Mesendoderm (in vitro differentiated cells): ENCODE data around the gene MEF2C.

Experiments
- DNase-seq: peaks from one replicate; pipeline ENCODE4 v3.0.0; 2013
- H2AK5ac ChIP-seq: 2 replicates; pipeline ENCODE4 v1.6.1; 2013; ENCODE audit warnings: low read length, inconsistent platforms
- H2BK120ac ChIP-seq: 2 replicates; pipeline ENCODE4 v1.6.1; 2013; ENCODE audit warnings: low read depth, mild to moderate bottlenecking, low read length, moderate library complexity, mixed read lengths
- H2BK15ac ChIP-seq: replicated peaks from 2 replicates; pipeline ENCODE4 v1.6.1; 2013; ENCODE audit warnings: low read depth, mild to moderate bottlenecking, moderate library complexity
- H2BK5ac ChIP-seq: 2 replicates; pipeline ENCODE4 v1.6.1; 2013; ENCODE audit warnings: low read length, inconsistent platforms
- H3K18ac ChIP-seq: 2 replicates; pipeline ENCODE4 v1.6.1; 2013; ENCODE audit warnings: mild to moderate bottlenecking, low read length, mixed read lengths
- H3K23ac ChIP-seq: one replicate; pipeline ENCODE4 v1.6.1; 2013; ENCODE audit warnings: low read length
- H3K27ac ChIP-seq: 2 replicates; pipeline ENCODE4 v1.5.1; 2013; ENCODE audit warnings: low read depth, mild to moderate bottlenecking, inconsistent platforms, low read length, moderate library complexity
- H3K27me3 ChIP-seq: 2 replicates; pipeline ENCODE4 v1.6.1; 2013; ENCODE audit warnings: low read length, control low read depth, mild to moderate bottlenecking, inconsistent platforms; ENCODE audit not compliant: insufficient read depth, poor library complexity
- H3K36me3 ChIP-seq: 2 replicates; pipeline ENCODE4 v1.6.1; 2013; ENCODE audit warnings: low read length, inconsistent platforms; ENCODE audit not compliant: control insufficient read depth, insufficient read depth
- H3K4ac ChIP-seq: one replicate; pipeline ENCODE4 v1.6.1; 2013; ENCODE audit warnings: low read depth, mild to moderate bottlenecking, low read length, moderate library complexity
- H3K4me1 ChIP-seq: 2 replicates; pipeline ENCODE4 v1.6.1; 2013; ENCODE audit warnings: low read depth, low read length, inconsistent platforms; ENCODE audit not compliant: control insufficient read depth
- H3K4me2 ChIP-seq: 2 replicates; pipeline ENCODE4 v1.6.1; 2013; ENCODE audit warnings: low read length
- H3K4me3 ChIP-seq: 2 replicates; pipeline ENCODE4 v1.5.1; 2013; ENCODE audit warnings: mild to moderate bottlenecking, low read length
- H3K56ac ChIP-seq: one replicate; pipeline ENCODE4 v1.6.1; 2013; ENCODE audit warnings: low read length
- H3K79me1 ChIP-seq: 2 replicates; pipeline ENCODE4 v1.6.1; 2013; ENCODE audit warnings: low read length, inconsistent platforms
- H3K79me2 ChIP-seq: 2 replicates; pipeline ENCODE4 v1.6.1; 2013; ENCODE audit warnings: mild to moderate bottlenecking, low read length; ENCODE audit not compliant: control insufficient read depth, insufficient read depth
- H3K9ac ChIP-seq: 2 replicates; pipeline ENCODE4 v1.6.1; 2013; ENCODE audit warnings: low read length, inconsistent platforms
- H4K5ac ChIP-seq: one replicate; pipeline ENCODE4 v1.6.1; 2013; ENCODE audit warnings: low read length
- H4K8ac ChIP-seq: one replicate; pipeline ENCODE4 v1.6.1; 2013; ENCODE audit warnings: low read depth, mild to moderate bottlenecking, control low read depth, low read length, moderate library complexity
- WGBS: extraction: QIAGEN DNeasy Blood & Tissue Kit; methylation state at CpG from one replicate; pipeline ENCODE4 v1.1.7; 2013; ENCODE audit warnings: low lambda C conversion rate, missing lambda C conversion rate; ENCODE audit not compliant: insufficient coverage; ENCODE audit errors: extremely low coverage; 5-methylcytosine and 5-hydroxymethylcytosine counted together

MEF2C gene

GRCh38 chr5:88888291-88888690 is 5.3 kb upstream of the MEF2C start:
- Histone ChIP-seq H3K4me3 (no peak overlapping the region), H3K79me1 (no peaks in the 10 kb centered on the region), H3K79me2 (no peaks in the 10 kb centered on the region), H4K8ac (no peak overlapping the region), H3K27me3 (no peaks in the 10 kb centered on the region), H2BK15ac (no peak overlapping the region), H3K27ac (no peak overlapping the region), H3K18ac (no peak overlapping the region), H3K4me1 (no peaks in the 10 kb centered on the region), H3K4ac (no peak overlapping the region), H2BK120ac (no peak overlapping the region), H2BK5ac (no peak overlapping the region), H3K23ac (no peak overlapping the region), H3K36me3 (no peaks in the 10 kb centered on the region), H2AK5ac (no peak overlapping the region), H3K56ac (no peak overlapping the region), H4K5ac (no peak overlapping the region), H3K4me2 (no peak overlapping the region), H3K9ac (no peak overlapping the region)
- no peak for DNase-seq

GRCh38 chr5:88887342-88887741 is 4.4 kb upstream of the MEF2C start:
- no peaks in the 10 kb centered on the region for H3K79me2 ChIP-seq
- H3K4me1 ChIP-seq = no peaks in the 10 kb centered on the region
- no CpG with 5 or more reads among the region's 2 CpGs for WGBS
- no peak overlapping the region for H3K4me3 ChIP-seq
- no peak overlapping the region for H3K4ac ChIP-seq
- no peak overlapping the region for H2BK15ac ChIP-seq
- H3K18ac ChIP-seq = no peak overlapping the region
- no peak overlapping the region for H3K9ac ChIP-seq
- H3K36me3 ChIP-seq = no peaks in the 10 kb centered on the region
- H2BK5ac ChIP-seq = no peak overlapping the region
- H3K79me1 ChIP-seq = no peaks in the 10 kb centered on the region
- H2BK120ac ChIP-seq = no peak overlapping the region
- no peak overlapping the region for H3K4me2 ChIP-seq
- no peak for DNase-seq
- no peak overlapping the region for H3K23ac ChIP-seq
- no peak overlapping the region for H2AK5ac ChIP-seq
- no peak overlapping the region for H4K8ac ChIP-seq
- H3K27me3 ChIP-seq = no peaks in the 10 kb centered on the region
- no peak overlapping the region for H4K5ac ChIP-seq
- H3K56ac ChIP-seq = no peak overlapping the region
- no peak overlapping the region for H3K27ac ChIP-seq

DNA sequence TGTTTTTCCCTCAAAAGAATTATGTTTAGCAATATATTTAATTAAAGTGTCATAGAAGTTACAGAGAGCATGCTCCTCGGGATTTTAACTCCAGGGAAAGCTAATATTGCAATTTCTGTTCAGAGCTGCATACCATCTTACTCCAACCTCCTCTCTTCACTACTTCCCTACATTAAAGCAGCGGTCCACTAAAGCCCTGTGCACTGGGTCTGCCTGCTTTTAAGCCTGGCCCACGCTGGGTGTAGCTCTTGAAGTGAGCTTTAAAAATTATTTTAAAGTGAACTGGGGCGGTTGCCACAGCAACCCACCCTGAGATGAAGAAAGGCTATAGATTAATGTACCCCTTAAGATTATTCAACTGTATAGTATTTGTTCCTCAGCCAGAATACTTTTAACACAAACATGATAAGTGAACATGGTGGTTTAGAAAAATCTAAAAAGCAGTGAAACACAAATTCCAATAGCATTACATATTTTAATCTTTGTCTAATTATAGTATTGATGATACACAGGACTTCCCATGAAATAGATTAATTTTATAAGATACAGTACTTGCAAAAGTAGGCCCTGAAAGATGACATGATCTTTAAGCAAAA is 3.9 kb upstream of the MEF2C start:
- DNase-seq = no peak
- H3K9ac ChIP-seq = no peak overlapping the region
- no CpG with 5 or more reads among the region's 4 CpGs for WGBS

GRCh38 chr5:88886252-88886651 is 3.3 kb upstream of the MEF2C start:
- Histone ChIP-seq H3K4ac (no peak overlapping the region), H3K18ac (no peak overlapping the region), H3K27me3 (no peaks in the 10 kb centered on the region), H2BK5ac (no peak overlapping the region), H3K4me1 (no peaks in the 10 kb centered on the region), H3K23ac (no peak overlapping the region), H2BK120ac (no peak overlapping the region), H4K8ac (no peak overlapping the region), H3K56ac (no peak overlapping the region), H3K79me1 (no peaks in the 10 kb centered on the region), H4K5ac (no peak overlapping the region), H2AK5ac (no peak overlapping the region), H3K36me3 (no peaks in the 10 kb centered on the region), H3K4me3 (no peak overlapping the region), H3K4me2 (no peak overlapping the region), H3K27ac (no peak overlapping the region), H3K9ac (no peak overlapping the region), H2BK15ac (no peak overlapping the region), H3K79me2 (no peaks in the 10 kb centered on the region)
- DNase-seq = no peak
- no CpG with 5 or more reads among the region's 1 CpG for WGBS

More for the DNA sequence above, 3.9 kb upstream of the MEF2C start:
- Histone ChIP-seq H3K4me2 (no peak overlapping the region), H3K36me3 (no peaks in the 10 kb centered on the region), H4K5ac (no peak overlapping the region), H4K8ac (no peak overlapping the region), H2BK120ac (no peak overlapping the region), H3K4ac (no peak overlapping the region), H3K79me1 (no peaks in the 10 kb centered on the region), H2AK5ac (no peak overlapping the region), H3K23ac (no peak overlapping the region), H3K4me3 (no peak overlapping the region), H3K27me3 (no peaks in the 10 kb centered on the region), H3K4me1 (no peaks in the 10 kb centered on the region), H3K79me2 (no peaks in the 10 kb centered on the region), H3K27ac (no peak overlapping the region), H2BK5ac (no peak overlapping the region), H3K56ac (no peak overlapping the region), H3K18ac (no peak overlapping the region), H2BK15ac (no peak overlapping the region)

GRCh38 chr5:88885002-88885401 is 2.0 kb upstream of the MEF2C start:
- no peaks in the 10 kb centered on the region for H3K4me1 ChIP-seq
- no peak overlapping the region for H3K4ac ChIP-seq
- no peaks in the 10 kb centered on the region for H3K79me2 ChIP-seq
- H3K9ac ChIP-seq = no peak overlapping the region
- WGBS = no CpG with 5 or more reads among the region's 1 CpG
- H3K4me2 ChIP-seq = no peak overlapping the region
- H2BK15ac ChIP-seq = no peak overlapping the region
- no peak overlapping the region for H3K27ac ChIP-seq
- H2AK5ac ChIP-seq = no peak overlapping the region
- H3K18ac ChIP-seq = no peak overlapping the region
- H3K36me3 ChIP-seq = no peaks in the 10 kb centered on the region
- H3K56ac ChIP-seq = no peak overlapping the region
- H3K23ac ChIP-seq = no peak overlapping the region
- no peak overlapping the region for H2BK120ac ChIP-seq
- DNase-seq = no peak
- no peak overlapping the region for H4K5ac ChIP-seq
- no peaks in the 10 kb centered on the region for H3K27me3 ChIP-seq
- H2BK5ac ChIP-seq = no peak overlapping the region
- H3K4me3 ChIP-seq = no peak overlapping the region
- no peaks in the 10 kb centered on the region for H3K79me1 ChIP-seq
- H4K8ac ChIP-seq = no peak overlapping the region

DNA sequence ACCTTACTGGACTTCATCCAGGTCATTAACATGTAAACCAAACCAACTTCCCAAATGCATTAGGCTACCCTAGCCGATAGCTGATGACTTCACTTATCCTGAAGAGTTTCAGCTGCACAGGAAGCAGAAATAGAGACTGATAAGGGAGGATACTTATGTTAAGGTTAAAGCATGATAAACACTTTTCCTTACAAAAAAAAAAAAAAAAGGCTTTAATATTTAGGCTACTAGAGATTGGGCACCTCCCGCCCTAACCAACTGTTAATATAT is 1.6 kb upstream of the MEF2C start:
- Histone ChIP-seq H4K5ac (no peak overlapping the region), H3K9ac (no peak overlapping the region), H3K79me1 (no peaks in the 10 kb centered on the region), H3K27ac (no peak overlapping the region), H3K79me2 (no peaks in the 10 kb centered on the region), H3K36me3 (no peaks in the 10 kb centered on the region), H3K56ac (no peak overlapping the region), H2AK5ac (no peak overlapping the region), H3K4me1 (no peaks in the 10 kb centered on the region), H3K4ac (no peak overlapping the region), H2BK15ac (no peak overlapping the region), H2BK120ac (no peak overlapping the region), H3K4me3 (no peak overlapping the region), H4K8ac (no peak overlapping the region), H3K18ac (no peak overlapping the region), H2BK5ac (no peak overlapping the region), H3K4me2 (no peak overlapping the region), H3K27me3 (no peaks in the 10 kb centered on the region), H3K23ac (no peak overlapping the region)
- no CpG with 5 or more reads among the region's 2 CpGs for WGBS
- DNase-seq = no peak
